ENCODE data around the gene RHOV.

Gene RHOV

GRCh38 chr15:40912478-40912877 is 38.4 kb upstream of the RHOV start:
- Histone ChIP-seq H3K36me3 (ENCODE audit: control insufficient read depth in 1 of 2, insufficient read depth in 2 of 2, low read length in 2 of 2) (no peaks in the 10 kb centered on the region), H3K4me1 (ENCODE audit: control insufficient read depth in 1 of 2, insufficient read depth in 2 of 2, low read length in 2 of 2) (no peaks in the 10 kb centered on the region), H3K27ac (ENCODE audit: low read length) (no peak overlapping the region), H3K9me3 (ENCODE audit: control insufficient read depth in 1 of 2, low read length in 2 of 2) (no peaks in the 10 kb centered on the region), H3K27me3 (ENCODE audit: low read depth, low read length) (no peaks in the 10 kb centered on the region), H3K4me3 (ENCODE audit: low read depth in 1 of 2, low read length in 2 of 2) (no peak overlapping the region)

- Histone ChIP-seq H3K36me3 (ENCODE audit: control insufficient read depth in 1 of 2, insufficient read depth in 2 of 2, low read length in 2 of 2) (no peaks in the 10 kb centered on the region), H3K27me3 (ENCODE audit: low read depth, low read length) (no peaks in the 10 kb centered on the region), H3K9me3 (ENCODE audit: control insufficient read depth in 1 of 2, low read length in 2 of 2) (no peaks in the 10 kb centered on the region), H3K27ac (ENCODE audit: low read length) (no peak overlapping the region), H3K4me3 (ENCODE audit: low read depth in 1 of 2, low read length in 2 of 2) (no peak overlapping the region), H3K4me1 (ENCODE audit: control insufficient read depth in 1 of 2, insufficient read depth in 2 of 2, low read length in 2 of 2) (peaks cover 4 to 5% of the 10 kb centered on the region in 2 donors)
Measured at GRCh38 chr15:40911693-40912092, 37.7 kb upstream of the RHOV start.

GRCh38 chr15:40911141-40911540 is 37.1 kb upstream of the RHOV start:
- Histone ChIP-seq H3K4me3 (ENCODE audit: low read depth in 1 of 2, low read length in 2 of 2) (no peak overlapping the region), H3K4me1 (ENCODE audit: control insufficient read depth in 1 of 2, insufficient read depth in 2 of 2, low read length in 2 of 2) (peaks cover 4 to 10% of the 10 kb centered on the region in 2 donors), H3K27me3 (ENCODE audit: low read depth, low read length) (no peaks in the 10 kb centered on the region), H3K9me3 (ENCODE audit: control insufficient read depth in 1 of 2, low read length in 2 of 2) (no peaks in the 10 kb centered on the region), H3K36me3 (ENCODE audit: control insufficient read depth in 1 of 2, insufficient read depth in 2 of 2, low read length in 2 of 2) (no peaks in the 10 kb centered on the region), H3K27ac (ENCODE audit: low read length) (no peak overlapping the region)

- Histone ChIP-seq H3K4me1 (ENCODE audit: control insufficient read depth in 1 of 2, insufficient read depth in 2 of 2, low read length in 2 of 2) (peaks cover 4 to 18% of the 10 kb centered on the region in 2 donors), H3K27ac (ENCODE audit: low read length) (no peak overlapping the region), H3K36me3 (ENCODE audit: control insufficient read depth in 1 of 2, insufficient read depth in 2 of 2, low read length in 2 of 2) (no peaks in the 10 kb centered on the region), H3K9me3 (ENCODE audit: control insufficient read depth in 1 of 2, low read length in 2 of 2) (no peaks in the 10 kb centered on the region), H3K27me3 (ENCODE audit: low read depth, low read length) (no peaks in the 10 kb centered on the region), H3K4me3 (ENCODE audit: low read depth in 1 of 2, low read length in 2 of 2) (no peak overlapping the region)
Measured at GRCh38 chr15:40909662-40910630, 35.9 kb upstream of the RHOV start.

- Histone ChIP-seq H3K36me3 (ENCODE audit: control insufficient read depth in 1 of 2, insufficient read depth in 2 of 2, low read length in 2 of 2) (peaks cover 8 to 10% of the 10 kb centered on the region in 2 donors), H3K27me3 (ENCODE audit: low read depth, low read length) (no peaks in the 10 kb centered on the region), H3K4me3 (ENCODE audit: low read depth in 1 of 2, low read length in 2 of 2) (no peak overlapping the region), H3K4me1 (ENCODE audit: control insufficient read depth in 1 of 2, insufficient read depth in 2 of 2, low read length in 2 of 2) (peaks cover 4 to 18% of the 10 kb centered on the region in 2 donors), H3K9me3 (ENCODE audit: control insufficient read depth in 1 of 2, low read length in 2 of 2) (no peaks in the 10 kb centered on the region), H3K27ac (ENCODE audit: low read length) (no peak overlapping the region)
Measured at GRCh38 chr15:40908095-40908494, 34.1 kb upstream of the RHOV start.

GRCh38 chr15:40906991-40907802 is 33.2 kb upstream of the RHOV start:
- H3K27ac ChIP-seq (ENCODE audit: low read length) = peak overlapping the region; percentile 77
- H3K36me3 ChIP-seq (ENCODE audit: control insufficient read depth in 1 of 2, insufficient read depth in 2 of 2, low read length in 2 of 2) = peaks cover 9 to 19% of the 10 kb centered on the region in 2 donors
- no peaks in the 10 kb centered on the region for H3K27me3 ChIP-seq (ENCODE audit: low read depth, low read length)
- peak overlapping the region; percentile 52 to 70 for H3K4me3 ChIP-seq (ENCODE audit: low read depth in 1 of 2, low read length in 2 of 2)
- no peaks in the 10 kb centered on the region for H3K9me3 ChIP-seq (ENCODE audit: control insufficient read depth in 1 of 2, low read length in 2 of 2)
- peaks cover 4 to 18% of the 10 kb centered on the region in 2 donors for H3K4me1 ChIP-seq (ENCODE audit: control insufficient read depth in 1 of 2, insufficient read depth in 2 of 2, low read length in 2 of 2)

GRCh38 chr15:40906091-40906990 is 32.3 kb upstream of the RHOV start:
- Histone ChIP-seq H3K27ac (ENCODE audit: low read length) (peak overlapping the region; percentile 77), H3K4me1 (ENCODE audit: control insufficient read depth in 1 of 2, insufficient read depth in 2 of 2, low read length in 2 of 2) (peaks cover 4 to 18% of the 10 kb centered on the region in 2 donors)

GRCh38 chr15:40904552-40905201 is 30.6 kb upstream of the RHOV start:
- Histone ChIP-seq H3K27ac (ENCODE audit: low read length) (no peak overlapping the region), H3K9me3 (ENCODE audit: control insufficient read depth in 1 of 2, low read length in 2 of 2) (no peaks in the 10 kb centered on the region), H3K36me3 (ENCODE audit: control insufficient read depth in 1 of 2, insufficient read depth in 2 of 2, low read length in 2 of 2) (peaks cover 13 to 33% of the 10 kb centered on the region in 2 donors), H3K4me1 (ENCODE audit: control insufficient read depth in 1 of 2, insufficient read depth in 2 of 2, low read length in 2 of 2) (peaks cover 4 to 18% of the 10 kb centered on the region in 2 donors), H3K27me3 (ENCODE audit: low read depth, low read length) (no peaks in the 10 kb centered on the region), H3K4me3 (ENCODE audit: low read depth in 1 of 2, low read length in 2 of 2) (no peak overlapping the region)

More at GRCh38 chr15:40906091-40906990, 32.3 kb upstream of the RHOV start:
- Histone ChIP-seq H3K4me3 (ENCODE audit: low read depth in 1 of 2, low read length in 2 of 2) (peak overlapping the region; percentile 52 to 70), H3K36me3 (ENCODE audit: control insufficient read depth in 1 of 2, insufficient read depth in 2 of 2, low read length in 2 of 2) (peaks cover 9 to 19% of the 10 kb centered on the region in 2 donors), H3K9me3 (ENCODE audit: control insufficient read depth in 1 of 2, low read length in 2 of 2) (no peaks in the 10 kb centered on the region), H3K27me3 (ENCODE audit: low read depth, low read length) (no peaks in the 10 kb centered on the region)

- no peaks in the 10 kb centered on the region for H3K9me3 ChIP-seq (ENCODE audit: control insufficient read depth in 1 of 2, low read length in 2 of 2)
- peaks cover 4 to 18% of the 10 kb centered on the region in 2 donors for H3K4me1 ChIP-seq (ENCODE audit: control insufficient read depth in 1 of 2, insufficient read depth in 2 of 2, low read length in 2 of 2)
- H3K4me3 ChIP-seq (ENCODE audit: low read depth in 1 of 2, low read length in 2 of 2) = no peak overlapping the region
- H3K27ac ChIP-seq (ENCODE audit: low read length) = no peak overlapping the region
- peaks cover 24 to 47% of the 10 kb centered on the region in 2 donors for H3K36me3 ChIP-seq (ENCODE audit: control insufficient read depth in 1 of 2, insufficient read depth in 2 of 2, low read length in 2 of 2)
- H3K27me3 ChIP-seq (ENCODE audit: low read depth, low read length) = no peaks in the 10 kb centered on the region
Measured at GRCh38 chr15:40902605-40903561, 28.8 kb upstream of the RHOV start.

Data from muscle layer of duodenum (tissue), 2 donors.